ENCODE measurements around the gene RAP1GAP2.

GRCh38 chr17:2841606-2842005 lies 45.4 kb downstream of the RAP1GAP2 start:
- TF ChIP-seq CTCF (IDR thresholded peaks at IDR 0.05) (no peak), POLR2A (IDR thresholded peaks at IDR 0.05) (no peak)

Measured in uterus (tissue), 2 donors.